Breast epithelium (tissue), 3 donors: ENCODE results near the gene CCDC3.

ENCODE experiments used
- POLR2A ChIP-seq: fragments of 450-650 bp; IDR thresholded peaks from one replicate; pipeline ENCODE4 v1.6.1; 2016; ENCODE audit warnings: antibody characterized with exemption, mild to moderate bottlenecking, moderate library complexity
- POLR2AphosphoS5 ChIP-seq, 3 donors: sonication (generic); formaldehyde crosslinking; IDR thresholded peaks; one replicate each; pipeline ENCODE4 v1.6.1; 2017; ENCODE audit warnings: antibody characterized with exemption in 3 of 3
- TF ChIP-seq, protein P1 (sequence below), 3 donors: fragments of 450-650 bp; IDR thresholded peaks; one replicate each; pipeline ENCODE4 v1.5.1; 2016 to 2017; ENCODE audit warnings: antibody characterized with exemption in 3 of 3, mild to moderate bottlenecking in 3 of 3, moderate library complexity in 3 of 3

DNA sequence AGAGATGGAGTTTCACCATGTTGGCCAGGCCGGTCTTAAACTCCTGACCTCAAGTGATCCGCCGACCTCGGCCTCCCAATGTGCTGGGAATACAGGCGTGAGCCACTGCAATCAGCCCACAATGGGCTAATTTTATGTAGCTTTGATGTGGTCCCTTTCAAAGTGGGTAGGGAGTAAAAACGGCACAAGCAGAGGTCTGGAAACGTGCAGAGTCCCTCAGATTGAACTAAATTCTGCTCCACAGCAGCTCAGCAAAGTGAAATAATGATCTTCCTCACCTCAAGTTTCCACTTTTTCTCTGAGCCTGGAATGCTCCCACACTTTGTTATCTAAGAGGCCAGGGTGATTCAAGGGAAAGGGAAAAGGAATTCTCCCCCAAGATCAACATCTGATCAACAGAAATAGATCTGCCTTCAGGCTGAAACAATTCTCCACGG, 6.1 kb downstream of the CCDC3 start:
- TF ChIP-seq, protein P1, sequence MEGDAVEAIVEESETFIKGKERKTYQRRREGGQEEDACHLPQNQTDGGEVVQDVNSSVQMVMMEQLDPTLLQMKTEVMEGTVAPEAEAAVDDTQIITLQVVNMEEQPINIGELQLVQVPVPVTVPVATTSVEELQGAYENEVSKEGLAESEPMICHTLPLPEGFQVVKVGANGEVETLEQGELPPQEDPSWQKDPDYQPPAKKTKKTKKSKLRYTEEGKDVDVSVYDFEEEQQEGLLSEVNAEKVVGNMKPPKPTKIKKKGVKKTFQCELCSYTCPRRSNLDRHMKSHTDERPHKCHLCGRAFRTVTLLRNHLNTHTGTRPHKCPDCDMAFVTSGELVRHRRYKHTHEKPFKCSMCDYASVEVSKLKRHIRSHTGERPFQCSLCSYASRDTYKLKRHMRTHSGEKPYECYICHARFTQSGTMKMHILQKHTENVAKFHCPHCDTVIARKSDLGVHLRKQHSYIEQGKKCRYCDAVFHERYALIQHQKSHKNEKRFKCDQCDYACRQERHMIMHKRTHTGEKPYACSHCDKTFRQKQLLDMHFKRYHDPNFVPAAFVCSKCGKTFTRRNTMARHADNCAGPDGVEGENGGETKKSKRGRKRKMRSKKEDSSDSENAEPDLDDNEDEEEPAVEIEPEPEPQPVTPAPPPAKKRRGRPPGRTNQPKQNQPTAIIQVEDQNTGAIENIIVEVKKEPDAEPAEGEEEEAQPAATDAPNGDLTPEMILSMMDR (IDR thresholded peaks at IDR 0.05) = no peak
- TF ChIP-seq POLR2A = no peak
- TF ChIP-seq POLR2AphosphoS5 (IDR thresholded peaks at IDR 0.05) = no peak
